GM13976 (cell line): ENCODE measurements around the gene BIN1.

ENCODE experiments used
- DNase-seq: peaks from one replicate; pipeline ENCODE4 v3.0.0; 2012; ENCODE audit warnings: low spot score
- CTCF ChIP-seq: IDR thresholded peaks from 2 replicates; pipeline ENCODE4 v1.5.1; 2012; ENCODE audit warnings: borderline replicate concordance, mild to moderate bottlenecking; ENCODE audit not compliant: insufficient read depth; ENCODE audit errors: extremely low read depth, missing control alignments, control extremely low read depth
- in situ Hi-C: fragments of 300-500 bp; cut with MboI; formaldehyde crosslinking; loops from one replicate; pipeline ENCODE4 v1.12.0; 2022; ENCODE audit warnings: low sequenced_read_pairs, mixed read lengths, inconsistent platforms; ENCODE audit not compliant: unreplicated experiment

The BIN1 gene

GRCh38 chr2:127016329-127016728 lies 90.6 kb downstream of the BIN1 start:
- in situ Hi-C loops = no loop called here
- TF ChIP-seq CTCF = no peak
- no peak for DNase-seq

- no peak for DNase-seq
- in situ Hi-C loops = no loop called here
- no peak for TF ChIP-seq CTCF
Measured at GRCh38 chr2:127015106-127015910, 91.6 kb downstream of the BIN1 start.

- no peak for DNase-seq
- in situ Hi-C loops = no loop called here
- TF ChIP-seq CTCF = no peak
Measured at GRCh38 chr2:127014630-127015029, 92.3 kb downstream of the BIN1 start.

- no peak for TF ChIP-seq CTCF
- DNase-seq = no peak
- in situ Hi-C loops = no loop called here
Measured at GRCh38 chr2:127014224-127014623, 92.7 kb downstream of the BIN1 start.

GRCh38 chr2:127012868-127013267 lies 94.1 kb downstream of the BIN1 start:
- in situ Hi-C loops = no loop called here
- no peak for DNase-seq
- TF ChIP-seq CTCF = no peak

- in situ Hi-C loops = no loop called here
- DNase-seq = no peak
- TF ChIP-seq CTCF = no peak
Measured at GRCh38 chr2:127012215-127012614, 94.7 kb downstream of the BIN1 start.
